Effector memory CD4-positive, alpha-beta T cell (primary cell): ENCODE data around the gene GALNTL6.

ENCODE experiments used
- DNase-seq, 3 donors: peaks; one replicate each; pipeline ENCODE4 v3.0.0-alpha.2; 2020
- H3K27ac ChIP-seq: 2 replicates; pipeline ENCODE4 v1.7.0; 2013; ENCODE audit warnings: mild to moderate bottlenecking, low read length, moderate library complexity; ENCODE audit not compliant: insufficient read depth, poor library complexity, severe bottlenecking
- H3K27me3 ChIP-seq: replicated peaks from 2 replicates; pipeline ENCODE4 v1.7.0; 2013; ENCODE audit warnings: mild to moderate bottlenecking, low read length; ENCODE audit not compliant: insufficient read depth, control insufficient read depth, poor library complexity, severe bottlenecking
- H3K36me3 ChIP-seq: 2 replicates; pipeline ENCODE4 v1.7.0; 2013; ENCODE audit warnings: mild to moderate bottlenecking, low read length, moderate library complexity; ENCODE audit not compliant: control insufficient read depth, insufficient read depth
- H3K4me1 ChIP-seq: 2 replicates; pipeline ENCODE4 v1.7.0; 2013; ENCODE audit warnings: low read length, mild to moderate bottlenecking; ENCODE audit not compliant: control insufficient read depth, insufficient read depth, poor library complexity, severe bottlenecking
- H3K4me3 ChIP-seq: 2 replicates; pipeline ENCODE4 v1.7.0; 2013; ENCODE audit warnings: low read length, low read depth, mild to moderate bottlenecking; ENCODE audit not compliant: insufficient read depth, poor library complexity, severe bottlenecking
- H3K9me3 ChIP-seq: 2 replicates; pipeline ENCODE4 v1.7.0; 2013; ENCODE audit warnings: mild to moderate bottlenecking, low read length, moderate library complexity; ENCODE audit not compliant: control insufficient read depth

GALNTL6 gene

GRCh38 chr4:171979461-171979860 lies 166.3 kb downstream of the GALNTL6 start:
- DNase-seq = no peak
- H3K4me3 ChIP-seq = no peak overlapping the region
- H3K9me3 ChIP-seq = no peaks in the 10 kb centered on the region

GRCh38 chr4:171981185-171981584 lies 168.0 kb downstream of the GALNTL6 start:
- Histone ChIP-seq H3K9me3 (no peaks in the 10 kb centered on the region), H3K36me3 (no peaks in the 10 kb centered on the region), H3K4me1 (no peaks in the 10 kb centered on the region), H3K27me3 (no peaks in the 10 kb centered on the region), H3K4me3 (no peak overlapping the region), H3K27ac (no peak overlapping the region)
- no peak for DNase-seq

More at GRCh38 chr4:171979461-171979860, 166.3 kb downstream of the GALNTL6 start:
- no peaks in the 10 kb centered on the region for H3K36me3 ChIP-seq
- no peaks in the 10 kb centered on the region for H3K27me3 ChIP-seq
- no peaks in the 10 kb centered on the region for H3K4me1 ChIP-seq
- no peak overlapping the region for H3K27ac ChIP-seq

- Histone ChIP-seq H3K27me3 (no peaks in the 10 kb centered on the region), H3K4me1 (no peaks in the 10 kb centered on the region), H3K27ac (no peak overlapping the region), H3K9me3 (no peaks in the 10 kb centered on the region), H3K36me3 (no peaks in the 10 kb centered on the region), H3K4me3 (no peak overlapping the region)
- no peak for DNase-seq
These were observed 171.0 kb downstream of the GALNTL6 start for GRCh38 chr4:171983935-171984805.

GRCh38 chr4:171985129-171985528 lies 171.9 kb downstream of the GALNTL6 start:
- Histone ChIP-seq H3K4me1 (no peaks in the 10 kb centered on the region), H3K27ac (no peak overlapping the region), H3K27me3 (no peaks in the 10 kb centered on the region), H3K4me3 (no peak overlapping the region), H3K9me3 (no peaks in the 10 kb centered on the region), H3K36me3 (no peaks in the 10 kb centered on the region)
- no peak for DNase-seq

- no peaks in the 10 kb centered on the region for H3K27me3 ChIP-seq
- no peaks in the 10 kb centered on the region for H3K9me3 ChIP-seq
- no peak overlapping the region for H3K27ac ChIP-seq
- H3K36me3 ChIP-seq = no peaks in the 10 kb centered on the region
- DNase-seq = no peak
- no peak overlapping the region for H3K4me3 ChIP-seq
- no peaks in the 10 kb centered on the region for H3K4me1 ChIP-seq
These were observed 180.0 kb downstream of the GALNTL6 start for GRCh38 chr4:171993247-171993646.

- Histone ChIP-seq H3K27ac (no peak overlapping the region), H3K4me1 (no peaks in the 10 kb centered on the region), H3K9me3 (no peaks in the 10 kb centered on the region), H3K27me3 (no peaks in the 10 kb centered on the region), H3K36me3 (no peaks in the 10 kb centered on the region), H3K4me3 (no peak overlapping the region)
- no peak for DNase-seq
These were observed 194.7 kb downstream of the GALNTL6 start for GRCh38 chr4:172007889-172008288.

GRCh38 chr4:172009446-172010230 lies 196.4 kb downstream of the GALNTL6 start:
- H3K27me3 ChIP-seq = no peaks in the 10 kb centered on the region
- no peaks in the 10 kb centered on the region for H3K36me3 ChIP-seq
- H3K27ac ChIP-seq = no peak overlapping the region

GRCh38 chr4:172011196-172011595 lies 198.0 kb downstream of the GALNTL6 start:
- H3K4me1 ChIP-seq = no peaks in the 10 kb centered on the region
- H3K27ac ChIP-seq = no peak overlapping the region
- no peaks in the 10 kb centered on the region for H3K27me3 ChIP-seq
- no peak for DNase-seq
- no peaks in the 10 kb centered on the region for H3K36me3 ChIP-seq
- H3K9me3 ChIP-seq = no peaks in the 10 kb centered on the region
- no peak overlapping the region for H3K4me3 ChIP-seq

More at GRCh38 chr4:172009446-172010230, 196.4 kb downstream of the GALNTL6 start:
- H3K9me3 ChIP-seq = no peaks in the 10 kb centered on the region
- no peak for DNase-seq
- no peak overlapping the region for H3K4me3 ChIP-seq
- H3K4me1 ChIP-seq = no peaks in the 10 kb centered on the region

GRCh38 chr4:172018358-172018757 lies 205.2 kb downstream of the GALNTL6 start:
- Histone ChIP-seq H3K9me3 (no peaks in the 10 kb centered on the region), H3K27ac (no peak overlapping the region), H3K36me3 (no peaks in the 10 kb centered on the region), H3K4me3 (no peak overlapping the region), H3K4me1 (no peaks in the 10 kb centered on the region), H3K27me3 (no peaks in the 10 kb centered on the region)
- DNase-seq = no peak

GRCh38 chr4:172035562-172035961 lies 222.4 kb downstream of the GALNTL6 start:
- Histone ChIP-seq H3K4me3 (no peak overlapping the region), H3K27ac (no peak overlapping the region), H3K36me3 (no peaks in the 10 kb centered on the region), H3K27me3 (no peaks in the 10 kb centered on the region), H3K9me3 (no peaks in the 10 kb centered on the region), H3K4me1 (no peaks in the 10 kb centered on the region)
- DNase-seq = no peak
